Vagina (tissue), 2 donors: Measurements from ENCODE around the gene REXO1.

ENCODE experiments used
- POLR2A ChIP-seq, 2 donors: fragments of 450-650 bp; IDR thresholded peaks; one replicate each; pipeline ENCODE4 v1.6.1; 2017; ENCODE audit warnings: antibody characterized with exemption in 2 of 2, mild to moderate bottlenecking in 2 of 2, moderate library complexity in 2 of 2
- TF ChIP-seq, protein P1 (sequence below), 3 experiments: fragments of 450-650 bp in 2 of 3; fragments of 200-600 bp in 1 of 3; sonication (generic) in 1 of 3; IDR thresholded peaks; one replicate each; pipeline ENCODE4 v1.5.1; 2017 to 2019; ENCODE audit warnings: antibody characterized with exemption in 3 of 3, mild to moderate bottlenecking in 2 of 3, moderate library complexity in 2 of 3

DNA sequence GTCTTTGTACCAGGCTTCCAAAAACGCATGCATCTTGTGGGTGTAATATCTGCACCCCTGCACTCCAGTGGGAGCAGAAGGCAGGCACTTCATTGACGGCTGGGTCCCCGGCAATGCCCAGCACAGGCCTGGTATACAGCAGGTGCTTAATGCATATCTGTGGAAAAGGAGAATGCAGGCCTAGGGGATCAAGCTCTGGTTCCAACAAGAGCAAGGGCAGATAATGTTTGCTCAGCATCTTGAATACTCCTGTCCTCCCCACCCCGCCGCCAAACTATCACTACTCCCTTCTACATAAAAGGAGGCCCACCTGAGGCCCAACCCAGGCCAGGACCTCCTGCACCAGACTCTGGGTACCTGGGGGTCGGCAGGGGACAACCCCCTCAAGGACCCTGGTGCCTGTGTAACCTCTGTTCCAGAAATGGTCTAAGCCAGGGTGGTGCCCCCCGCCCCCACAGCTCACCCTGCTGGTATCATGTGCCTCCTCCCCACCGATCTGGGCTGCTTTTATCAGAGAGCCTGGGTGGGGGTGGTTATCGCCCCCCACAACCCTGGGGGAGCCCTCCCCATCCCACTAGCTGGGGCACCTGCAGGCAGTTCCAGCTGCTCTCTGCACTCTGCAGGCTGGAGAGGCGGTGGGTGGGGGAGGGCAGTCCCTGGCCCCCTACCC, 10.3 kb upstream of the REXO1 start:
- TF ChIP-seq POLR2A (IDR thresholded peaks at IDR 0.05) = no peak
- TF ChIP-seq, protein P1, sequence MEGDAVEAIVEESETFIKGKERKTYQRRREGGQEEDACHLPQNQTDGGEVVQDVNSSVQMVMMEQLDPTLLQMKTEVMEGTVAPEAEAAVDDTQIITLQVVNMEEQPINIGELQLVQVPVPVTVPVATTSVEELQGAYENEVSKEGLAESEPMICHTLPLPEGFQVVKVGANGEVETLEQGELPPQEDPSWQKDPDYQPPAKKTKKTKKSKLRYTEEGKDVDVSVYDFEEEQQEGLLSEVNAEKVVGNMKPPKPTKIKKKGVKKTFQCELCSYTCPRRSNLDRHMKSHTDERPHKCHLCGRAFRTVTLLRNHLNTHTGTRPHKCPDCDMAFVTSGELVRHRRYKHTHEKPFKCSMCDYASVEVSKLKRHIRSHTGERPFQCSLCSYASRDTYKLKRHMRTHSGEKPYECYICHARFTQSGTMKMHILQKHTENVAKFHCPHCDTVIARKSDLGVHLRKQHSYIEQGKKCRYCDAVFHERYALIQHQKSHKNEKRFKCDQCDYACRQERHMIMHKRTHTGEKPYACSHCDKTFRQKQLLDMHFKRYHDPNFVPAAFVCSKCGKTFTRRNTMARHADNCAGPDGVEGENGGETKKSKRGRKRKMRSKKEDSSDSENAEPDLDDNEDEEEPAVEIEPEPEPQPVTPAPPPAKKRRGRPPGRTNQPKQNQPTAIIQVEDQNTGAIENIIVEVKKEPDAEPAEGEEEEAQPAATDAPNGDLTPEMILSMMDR (IDR thresholded peaks at IDR 0.05) = no peak
